Sigmoid colon (tissue), 7 donors: ENCODE data around the gene ARHGEF7. TPM values are rescaled to one million over a fixed set of nuclear protein-coding genes. Genes with fewer than 3 reads are reported as not detected.
A peak's percentile ranks its signal among the peaks of the same experiment; 100 is the strongest.

ENCODE experiments used
- DNase-seq: peaks from one replicate; pipeline ENCODE4 v3.0.0-alpha.2; 2019
- H3K27ac ChIP-seq, 4 donors: fragments of 200-600 bp; sonication (generic); one replicate each; pipeline ENCODE4 v1.5.1; 2016 to 2019; ENCODE audit warnings: mild to moderate bottlenecking in 1 of 4
- H3K27me3 ChIP-seq, 3 donors: fragments of 200-600 bp; sonication (generic); one replicate each; pipeline ENCODE4 v1.5.1; 2019; ENCODE audit warnings: mild to moderate bottlenecking in 1 of 3
- H3K36me3 ChIP-seq, 4 donors: fragments of 200-600 bp; sonication (generic); one replicate each; pipeline ENCODE4 v1.5.1; 2016 to 2019
- H3K4me1 ChIP-seq, 4 donors: fragments of 200-600 bp; sonication (generic); one replicate each; pipeline ENCODE4 v1.5.1; 2017 to 2019
- H3K4me3 ChIP-seq, 4 donors: fragments of 200-600 bp; sonication (generic); one replicate each; pipeline ENCODE4 v1.5.1; 2017 to 2019; ENCODE audit warnings: mild to moderate bottlenecking in 2 of 4, moderate library complexity in 1 of 4
- H3K9me3 ChIP-seq, 4 donors: fragments of 200-600 bp in 3 of 4; sonication (generic) in 3 of 4; one replicate each; pipeline versions ENCODE4 v1.5.1 to v1.6.1; 2013 to 2019
- EP300 ChIP-seq, 4 donors: sonication (generic); formaldehyde crosslinking; IDR thresholded peaks; one replicate each; pipeline ENCODE4 v1.6.1; 2017; ENCODE audit warnings: antibody characterized with exemption in 4 of 4
- POLR2A ChIP-seq, 2 donors: fragments of 450-650 bp; IDR thresholded peaks; one replicate each; pipeline ENCODE4 v1.6.1; 2016; ENCODE audit warnings: antibody characterized with exemption in 2 of 2, mild to moderate bottlenecking in 2 of 2, moderate library complexity in 2 of 2
- POLR2AphosphoS5 ChIP-seq, 4 donors: sonication (generic); formaldehyde crosslinking; IDR thresholded peaks; one replicate each; pipeline ENCODE4 v1.6.1; 2017; ENCODE audit warnings: antibody characterized with exemption in 4 of 4
- WGBS, 2 donors: extraction: QIAGEN DNeasy Blood & Tissue Kit; methylation state at CpG; one replicate each; pipeline ENCODE4 v1.1.7; 2013; 5-methylcytosine and 5-hydroxymethylcytosine counted together
- intact Hi-C: fragments of 100-400 bp; cut with DNase I; formaldehyde crosslinking; loops from one replicate; pipeline ENCODE4 v1.15.1; 2023
- polyA plus RNA-seq, 3 donors: library from polyadenylated mRNA; stranded (reverse); fragments of 200-250 nt; gene quantifications; one replicate each; pipeline ENCODE4 v1.2.3, GENCODE V29; 2013
- total RNA-seq, 4 donors: library from RNA; depleted of rRNA; stranded (reverse); fragments of >200 nt; gene quantifications; one replicate each; pipeline ENCODE4 v1.1.0, GENCODE V29; 2016
- TF ChIP-seq, protein P1 (sequence below), 4 experiments: fragments of 450-650 bp in 3 of 4; fragments of 200-600 bp in 1 of 4; IDR thresholded peaks; one replicate each; pipeline ENCODE4 v1.5.1; 2016 to 2019; ENCODE audit warnings: antibody characterized with exemption in 4 of 4, mild to moderate bottlenecking in 3 of 4, moderate library complexity in 2 of 4
- donor health status: healthy with polysubstance abuse.
- donor health status: Bipolar disorder and iron deficiency.
- donor health status: healthy.

The ARHGEF7 gene
- total and polyA plus RNA-seq, 7 donors = 8.4 to 79.8 (median 41.0) TPM

DNA sequence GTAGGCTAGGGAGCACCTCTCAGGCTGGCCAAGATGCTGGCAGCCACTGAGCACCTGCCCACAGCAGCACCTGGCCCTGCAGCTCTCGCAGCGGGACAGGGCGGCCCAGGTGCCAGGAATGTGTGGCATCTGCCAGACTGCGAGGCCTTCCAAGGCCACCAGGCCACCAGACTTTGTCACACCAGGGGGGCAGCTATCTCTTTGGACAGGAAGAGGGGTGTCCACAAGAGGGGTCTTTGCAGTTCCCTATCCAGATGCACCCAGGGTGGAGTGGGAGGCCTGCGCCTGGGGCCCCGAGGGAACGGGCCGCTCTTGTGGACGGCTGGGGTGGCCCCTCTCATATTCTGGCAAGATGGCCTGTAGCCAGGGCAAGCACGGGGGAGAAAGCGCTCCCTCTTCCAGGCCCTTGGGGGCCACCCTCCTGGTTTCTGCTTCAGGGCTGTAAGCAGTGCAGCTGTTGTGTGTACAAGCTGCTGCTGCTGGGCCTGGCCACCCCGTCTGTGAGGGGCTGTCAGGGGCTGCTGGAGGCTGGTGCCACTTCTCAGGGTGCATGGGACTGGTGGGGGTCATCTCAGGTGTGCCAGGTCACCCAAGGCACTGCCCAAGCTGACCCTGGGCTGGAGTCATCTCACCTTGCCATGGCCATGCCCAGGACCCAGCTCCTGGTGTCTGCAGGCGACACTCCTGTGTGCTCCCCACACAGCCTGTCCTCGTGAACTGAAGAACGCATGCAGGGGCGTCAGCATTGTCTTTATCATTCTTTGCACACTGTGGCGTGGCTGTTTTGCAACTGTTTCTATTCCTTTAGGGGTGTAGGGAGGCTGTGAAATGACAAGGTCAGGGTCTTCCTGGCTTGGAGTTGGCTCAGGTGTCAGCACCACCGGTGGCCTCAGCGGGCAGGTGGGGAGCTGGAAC, 207.1 kb downstream of the ARHGEF7 start:
- intact Hi-C loops = no loop called here
- H3K36me3 ChIP-seq = no peaks in the 10 kb centered on the region
- WGBS, 2 donors = 88 to 93% methylated on average over 19 of the region's 19 CpGs
- H3K9me3 ChIP-seq = no peaks in the 10 kb centered on the region
- H3K27ac ChIP-seq = no peak overlapping the region
- no peak overlapping the region for H3K4me3 ChIP-seq
- no peak for TF ChIP-seq EP300 (IDR thresholded peaks at IDR 0.05)
- no peak for TF ChIP-seq POLR2A (IDR thresholded peaks at IDR 0.05)
- TF ChIP-seq POLR2AphosphoS5 (IDR thresholded peaks at IDR 0.05) = no peak
- DNase-seq = peak; percentile 59
- no peaks in the 10 kb centered on the region for H3K27me3 ChIP-seq
- no peaks in the 10 kb centered on the region for H3K4me1 ChIP-seq

DNA sequence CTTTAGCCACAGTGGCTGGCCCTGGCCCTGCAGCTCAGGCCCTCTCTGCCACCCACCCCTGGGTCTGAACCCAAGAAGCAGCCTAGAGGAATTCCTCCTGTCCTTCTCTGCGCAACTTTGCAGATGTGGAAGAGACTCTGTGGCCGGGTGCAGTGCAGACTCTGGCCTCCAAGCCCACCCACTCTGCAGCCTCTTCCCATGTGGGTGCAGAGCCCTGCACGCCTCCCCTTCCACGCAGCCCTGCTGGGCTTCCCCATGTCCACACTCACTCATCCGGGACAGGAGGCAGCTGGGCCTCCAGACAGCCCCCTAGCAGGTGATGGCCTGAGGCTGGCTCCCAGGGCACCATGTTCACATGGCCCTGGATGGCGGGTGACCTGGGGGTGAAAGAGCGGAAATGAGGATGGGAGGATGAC, 207.8 kb downstream of the ARHGEF7 start:
- H3K27ac ChIP-seq = no peak overlapping the region
- intact Hi-C loops = no loop called here
- H3K27me3 ChIP-seq = no peaks in the 10 kb centered on the region
- 80 to 95% methylated on average over 7 of the region's 7 CpGs for WGBS, 2 donors
- H3K9me3 ChIP-seq = no peaks in the 10 kb centered on the region
- DNase-seq = peak; percentile 52
- no peak overlapping the region for H3K4me3 ChIP-seq
- no peaks in the 10 kb centered on the region for H3K4me1 ChIP-seq
- H3K36me3 ChIP-seq = no peaks in the 10 kb centered on the region
- TF ChIP-seq, protein P1, sequence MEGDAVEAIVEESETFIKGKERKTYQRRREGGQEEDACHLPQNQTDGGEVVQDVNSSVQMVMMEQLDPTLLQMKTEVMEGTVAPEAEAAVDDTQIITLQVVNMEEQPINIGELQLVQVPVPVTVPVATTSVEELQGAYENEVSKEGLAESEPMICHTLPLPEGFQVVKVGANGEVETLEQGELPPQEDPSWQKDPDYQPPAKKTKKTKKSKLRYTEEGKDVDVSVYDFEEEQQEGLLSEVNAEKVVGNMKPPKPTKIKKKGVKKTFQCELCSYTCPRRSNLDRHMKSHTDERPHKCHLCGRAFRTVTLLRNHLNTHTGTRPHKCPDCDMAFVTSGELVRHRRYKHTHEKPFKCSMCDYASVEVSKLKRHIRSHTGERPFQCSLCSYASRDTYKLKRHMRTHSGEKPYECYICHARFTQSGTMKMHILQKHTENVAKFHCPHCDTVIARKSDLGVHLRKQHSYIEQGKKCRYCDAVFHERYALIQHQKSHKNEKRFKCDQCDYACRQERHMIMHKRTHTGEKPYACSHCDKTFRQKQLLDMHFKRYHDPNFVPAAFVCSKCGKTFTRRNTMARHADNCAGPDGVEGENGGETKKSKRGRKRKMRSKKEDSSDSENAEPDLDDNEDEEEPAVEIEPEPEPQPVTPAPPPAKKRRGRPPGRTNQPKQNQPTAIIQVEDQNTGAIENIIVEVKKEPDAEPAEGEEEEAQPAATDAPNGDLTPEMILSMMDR (IDR thresholded peaks at IDR 0.05) = no peak
- no peak for TF ChIP-seq POLR2A (IDR thresholded peaks at IDR 0.05)
- TF ChIP-seq EP300 (IDR thresholded peaks at IDR 0.05) = no peak
- no peak for TF ChIP-seq POLR2AphosphoS5 (IDR thresholded peaks at IDR 0.05)

DNA sequence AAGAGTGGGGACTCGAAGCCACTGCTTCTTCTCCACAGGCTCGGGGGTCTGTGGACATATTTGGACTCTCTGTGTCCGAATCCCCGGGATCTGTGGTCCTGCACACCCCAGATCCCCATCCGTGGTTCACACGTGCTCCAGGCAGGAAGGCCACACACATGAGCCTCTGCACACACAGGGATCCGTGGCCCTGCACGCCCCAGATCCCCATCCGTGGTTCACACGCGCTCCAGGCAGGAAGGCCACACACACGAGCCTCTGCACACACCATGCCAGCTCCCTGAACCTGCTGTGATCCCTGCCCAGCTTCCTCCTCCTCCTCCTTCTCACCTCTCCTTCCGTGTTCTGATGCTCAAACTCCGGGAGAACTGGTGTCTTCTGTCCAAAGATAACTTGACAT, 208.4 kb downstream of the ARHGEF7 start:
- Histone ChIP-seq H3K27ac (no peak overlapping the region), H3K9me3 (no peaks in the 10 kb centered on the region), H3K36me3 (no peaks in the 10 kb centered on the region), H3K4me1 (no peaks in the 10 kb centered on the region), H3K27me3 (no peaks in the 10 kb centered on the region), H3K4me3 (no peak overlapping the region)
- TF ChIP-seq POLR2A (IDR thresholded peaks at IDR 0.05) = no peak
- DNase-seq = peak; percentile 34
- 85 to 86% methylated on average over 14 of the region's 14 CpGs for WGBS, 2 donors
- intact Hi-C loops = no loop called here

DNA sequence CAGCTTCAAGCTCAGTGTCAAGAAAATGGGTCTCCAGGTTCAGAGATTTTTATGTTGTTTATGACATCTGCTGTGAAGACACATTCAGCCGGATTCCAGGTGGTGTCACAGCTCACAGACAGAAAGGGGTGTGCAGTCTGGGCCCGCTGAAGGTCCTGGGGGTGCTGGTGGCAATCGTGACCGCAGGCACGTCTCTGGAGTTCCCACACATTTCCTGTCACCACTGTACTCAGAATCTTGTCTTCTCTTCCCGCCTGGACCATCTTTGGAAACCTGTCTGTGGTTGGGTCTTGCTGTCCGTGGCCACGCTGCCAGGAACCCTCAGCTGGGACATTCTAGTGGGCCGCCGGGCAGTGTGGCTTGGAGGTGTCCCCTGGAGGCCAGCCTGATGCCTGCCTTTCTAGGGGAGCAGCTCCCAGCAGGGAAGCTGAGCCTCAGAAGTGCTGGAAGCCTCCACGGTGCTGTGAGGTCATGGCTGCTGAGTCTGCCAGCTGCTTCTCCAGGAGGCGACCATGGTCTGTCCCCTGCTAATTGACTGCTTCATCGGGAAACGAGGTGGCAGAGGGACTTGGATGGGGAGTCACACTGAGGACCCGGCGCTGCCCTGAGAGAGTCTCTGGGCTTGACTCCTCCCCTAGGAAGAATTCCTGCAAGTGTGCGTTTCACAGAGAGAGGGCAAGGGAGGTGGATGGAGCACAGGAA, 209.0 kb downstream of the ARHGEF7 start:
- WGBS, 2 donors = 71 to 84% methylated on average over 17 of the region's 17 CpGs
- Histone ChIP-seq H3K9me3 (no peaks in the 10 kb centered on the region), H3K4me3 (no peak overlapping the region), H3K4me1 (no peaks in the 10 kb centered on the region), H3K27me3 (no peaks in the 10 kb centered on the region), H3K36me3 (no peaks in the 10 kb centered on the region), H3K27ac (no peak overlapping the region)
- DNase-seq = peak; percentile 47
- TF ChIP-seq, protein P1 (IDR thresholded peaks at IDR 0.05) = no peak
- TF ChIP-seq POLR2A (IDR thresholded peaks at IDR 0.05) (no peak), POLR2AphosphoS5 (IDR thresholded peaks at IDR 0.05) (no peak), EP300 (IDR thresholded peaks at IDR 0.05) (no peak)
- intact Hi-C loops = no loop called here

DNA sequence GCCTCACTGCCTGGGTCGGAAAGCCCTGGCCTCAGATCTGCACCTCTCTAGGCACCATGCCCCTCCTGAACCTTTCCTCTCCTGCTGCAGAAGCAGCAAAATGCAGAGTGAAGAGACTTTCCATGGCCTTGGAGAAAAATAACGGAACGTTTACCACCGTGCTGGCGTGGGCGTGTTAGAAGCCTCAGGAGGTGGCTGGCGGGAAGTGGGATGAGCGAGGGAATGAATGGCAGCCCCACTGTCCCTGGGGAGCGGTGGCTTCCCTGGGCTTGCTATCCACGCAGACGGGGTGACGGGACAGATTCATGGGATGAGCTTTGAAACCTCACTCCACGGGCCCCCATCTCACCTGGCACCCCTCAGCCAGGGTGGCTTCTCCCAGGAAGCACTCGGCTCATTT, 209.6 kb downstream of the ARHGEF7 start:
- no peak overlapping the region for H3K27ac ChIP-seq
- H3K27me3 ChIP-seq = no peaks in the 10 kb centered on the region
- H3K9me3 ChIP-seq = no peaks in the 10 kb centered on the region
- no peaks in the 10 kb centered on the region for H3K36me3 ChIP-seq
- TF ChIP-seq, protein P1 (IDR thresholded peaks at IDR 0.05) = no peak
- TF ChIP-seq POLR2A (IDR thresholded peaks at IDR 0.05) (no peak), POLR2AphosphoS5 (IDR thresholded peaks at IDR 0.05) (no peak), EP300 (IDR thresholded peaks at IDR 0.05) (no peak)
- peak; percentile 8 for DNase-seq
- intact Hi-C loops = no loop called here
- H3K4me1 ChIP-seq = no peaks in the 10 kb centered on the region
- 89 to 91% methylated on average over 14 of the region's 14 CpGs for WGBS, 2 donors
- no peak overlapping the region for H3K4me3 ChIP-seq
